K562 (cell line): Measurements from ENCODE around the gene LCNL1. TPM values are rescaled to one million over a fixed set of nuclear protein-coding genes. Genes with fewer than 3 reads are reported as not detected.
A peak's percentile ranks its signal among the peaks of the same experiment; 100 is the strongest.

Source experiments
- HMG20A ChIP-seq: fragments of 450-650 bp; formaldehyde crosslinking; conservative IDR thresholded peaks from 2 replicates; pipeline ENCODE4 v1.4.0; 2020; ENCODE audit warnings: mild to moderate bottlenecking, mixed read lengths
- HMG20B ChIP-seq: fragments of 250-450 bp; sonication (Bioruptor Pico); IDR thresholded peaks from 2 replicates; pipeline ENCODE4 v1.5.0; 2021; ENCODE audit warnings: mild to moderate bottlenecking
- MYNN ChIP-seq, 2 experiments: sonication (generic); formaldehyde crosslinking in 1 of 2; IDR thresholded peaks; 2 replicates each; pipeline versions ENCODE4 v1.5.0 to v1.6.1; 2016 to 2020; ENCODE audit warnings: antibody characterized with exemption in 1 of 2, missing genetic modification reagents in 1 of 2
- ZBTB7A ChIP-seq: IDR thresholded peaks from 2 replicates; pipeline ENCODE4 v1.6.1; 2011; ENCODE audit warnings: low read depth, mild to moderate bottlenecking, low read length, moderate library complexity, borderline replicate concordance; ENCODE audit not compliant: control insufficient read depth
- ZNF583 ChIP-seq: fragments of 250-450 bp; sonication (Bioruptor Pico); IDR thresholded peaks from 2 replicates; pipeline ENCODE4 v1.4.0; 2020
- polyA plus RNA-seq, 8 experiments: library from polyadenylated mRNA; depleted of rRNA in 4 of 8; stranded (reverse) in 5 of 8; unstranded in 3 of 8; fragments of >200 nt; fragmentation: Nextera tagmentation in 2 of 8; fragmentation: Illumina TruSeq in 1 of 8; extraction: Ambion mirVana in 2 of 8; extraction: Trizol in 1 of 8; gene quantifications; 2 replicates each; pipeline versions ENCODE4 v1.2.1 to v1.2.3, GENCODE V29; 2011 to 2014; ENCODE audit warnings: inconsistent platforms in 1 of 8, missing spikeins in 1 of 8
- total RNA-seq, 7 experiments: library from RNA; depleted of rRNA in 6 of 7; stranded (reverse); fragments of >200 nt in 6 of 7; fragmentation: Illumina TruSeq in 2 of 7; extraction: Trizol in 2 of 7; gene quantifications; 2 replicates each; pipeline versions ENCODE4 v1.2.1 to v1.2.3, GENCODE V29; 2011 to 2021; ENCODE audit warnings: low replicate concordance in 1 of 7
- TF ChIP-seq, protein P1 (sequence below): fragments of 450-650 bp; IDR thresholded peaks from 2 replicates; pipeline ENCODE4 v1.6.1; 2018; ENCODE audit not compliant: partially characterized antibody
- TF ChIP-seq, protein P2 (sequence below): fragments of 250-450 bp; sonication (Bioruptor Pico); IDR thresholded peaks from 2 replicates; pipeline ENCODE4 v1.8.0; 2021; ENCODE audit warnings: borderline replicate concordance, mild to moderate bottlenecking, moderate library complexity; ENCODE audit not compliant: poor library complexity, severe bottlenecking

LCNL1 gene
- total and polyA plus RNA-seq, 9 of the 15 experiments (the other 6 are each of a cell fraction or from before 2014, with no cell fraction given): 0.04 to 0.16 (median 0.04) TPM; not detected in 4

GRCh38 chr9:136978073-136978864 is 4.5 kb upstream of the LCNL1 start (continued):
- TF ChIP-seq ZNF583 (CRISPR knock-in tag) (no peak), HMG20B (CRISPR knock-in tag) (no peak), MYNN (IDR thresholded peaks at IDR 0.05) (no peak), MYNN (CRISPR knock-in tag; IDR thresholded peaks at IDR 0.05) (no peak), HMG20A (CRISPR knock-in tag) (no peak), ZBTB7A (peak; percentile 43)
- TF ChIP-seq, protein P1, sequence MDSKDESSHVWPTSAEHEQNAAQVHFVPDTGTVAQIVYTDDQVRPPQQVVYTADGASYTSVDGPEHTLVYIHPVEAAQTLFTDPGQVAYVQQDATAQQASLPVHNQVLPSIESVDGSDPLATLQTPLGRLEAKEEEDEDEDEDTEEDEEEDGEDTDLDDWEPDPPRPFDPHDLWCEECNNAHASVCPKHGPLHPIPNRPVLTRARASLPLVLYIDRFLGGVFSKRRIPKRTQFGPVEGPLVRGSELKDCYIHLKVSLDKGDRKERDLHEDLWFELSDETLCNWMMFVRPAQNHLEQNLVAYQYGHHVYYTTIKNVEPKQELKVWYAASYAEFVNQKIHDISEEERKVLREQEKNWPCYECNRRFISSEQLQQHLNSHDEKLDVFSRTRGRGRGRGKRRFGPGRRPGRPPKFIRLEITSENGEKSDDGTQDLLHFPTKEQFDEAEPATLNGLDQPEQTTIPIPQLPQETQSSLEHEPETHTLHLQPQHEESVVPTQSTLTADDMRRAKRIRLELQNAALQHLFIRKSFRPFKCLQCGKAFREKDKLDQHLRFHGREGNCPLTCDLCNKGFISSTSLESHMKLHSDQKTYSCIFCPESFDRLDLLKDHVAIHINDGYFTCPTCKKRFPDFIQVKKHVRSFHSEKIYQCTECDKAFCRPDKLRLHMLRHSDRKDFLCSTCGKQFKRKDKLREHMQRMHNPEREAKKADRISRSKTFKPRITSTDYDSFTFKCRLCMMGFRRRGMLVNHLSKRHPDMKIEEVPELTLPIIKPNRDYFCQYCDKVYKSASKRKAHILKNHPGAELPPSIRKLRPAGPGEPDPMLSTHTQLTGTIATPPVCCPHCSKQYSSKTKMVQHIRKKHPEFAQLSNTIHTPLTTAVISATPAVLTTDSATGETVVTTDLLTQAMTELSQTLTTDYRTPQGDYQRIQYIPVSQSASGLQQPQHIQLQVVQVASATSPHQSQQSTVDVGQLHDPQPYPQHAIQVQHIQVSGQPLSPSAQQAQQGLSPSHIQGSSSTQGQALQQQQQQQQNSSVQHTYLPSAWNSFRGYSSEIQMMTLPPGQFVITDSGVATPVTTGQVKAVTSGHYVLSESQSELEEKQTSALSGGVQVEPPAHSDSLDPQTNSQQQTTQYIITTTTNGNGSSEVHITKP: no peak
- TF ChIP-seq, protein P2, sequence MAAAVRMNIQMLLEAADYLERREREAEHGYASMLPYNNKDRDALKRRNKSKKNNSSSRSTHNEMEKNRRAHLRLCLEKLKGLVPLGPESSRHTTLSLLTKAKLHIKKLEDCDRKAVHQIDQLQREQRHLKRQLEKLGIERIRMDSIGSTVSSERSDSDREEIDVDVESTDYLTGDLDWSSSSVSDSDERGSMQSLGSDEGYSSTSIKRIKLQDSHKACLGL (CRISPR knock-in tag): no peak
- TF ChIP-seq, all 486 proteins: peak for 44
